HK-2 (cell line): ENCODE results near the gene WWC1.
"Not testable (repeated sequence)": the region's sequence is repeated elsewhere in the genome, so short reads cannot be mapped to it uniquely, and the experiment has no call there.

Source experiments
- DNase-seq: peaks from one replicate; pipeline ENCODE4 v3.0.0-alpha.2; 2018; ENCODE audit not compliant: unreplicated experiment

The WWC1 gene

DNA sequence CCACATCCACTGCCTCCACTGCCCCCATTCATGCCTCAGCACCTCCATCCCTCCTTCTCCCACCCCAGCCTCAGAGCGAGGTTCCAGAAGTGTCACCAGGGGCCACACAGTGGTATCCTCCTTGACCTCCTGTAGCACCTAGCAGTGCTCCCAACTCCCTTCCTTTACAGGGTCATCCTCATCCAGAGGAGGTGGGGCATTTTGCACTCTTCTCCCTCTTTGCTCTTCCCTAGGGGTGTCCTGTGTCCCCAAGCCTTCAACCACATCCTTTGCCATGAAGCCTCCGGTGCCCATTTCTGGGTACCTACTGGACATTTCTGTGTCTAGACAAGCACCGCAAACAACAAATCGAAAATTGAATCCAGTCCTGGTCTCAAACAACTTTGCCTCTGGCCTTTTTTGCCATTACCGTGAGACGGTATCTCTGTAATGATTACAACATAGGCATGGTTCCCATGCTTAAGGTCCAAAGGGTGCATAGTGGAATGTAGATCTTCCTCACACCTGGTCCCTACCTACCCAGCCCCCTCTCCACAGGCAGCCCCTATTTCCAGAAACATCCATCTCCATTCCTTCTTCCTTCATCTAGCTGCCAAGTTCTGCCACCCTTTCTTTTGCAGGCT is 17.6 kb downstream of the WWC1 start:
- no peak for DNase-seq

DNA sequence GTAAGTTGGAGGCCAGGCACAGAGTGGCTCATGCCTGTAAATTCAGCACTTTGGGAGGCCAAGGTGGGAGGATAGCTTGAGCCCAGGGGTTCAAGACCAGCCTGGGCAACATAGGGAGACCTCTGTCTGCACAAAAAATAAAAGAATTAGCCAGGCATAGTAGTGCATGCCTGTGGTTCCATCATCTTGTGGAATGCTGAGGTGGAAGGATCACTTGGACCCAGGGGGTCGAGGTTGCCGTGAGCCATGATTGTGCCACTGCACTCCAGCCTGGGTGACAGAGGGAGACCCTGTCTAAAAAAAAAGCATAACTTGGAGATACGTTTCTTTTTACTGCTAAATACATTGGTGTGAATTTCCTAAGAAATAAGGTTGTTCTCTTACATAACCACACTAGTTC is 19.1 kb downstream of the WWC1 start:
- DNase-seq: not testable (repeated sequence)

GRCh38 chr5:168311061-168311566 is 19.7 kb downstream of the WWC1 start:
- DNase-seq: no peak

GRCh38 chr5:168312606-168313295 is 21.3 kb downstream of the WWC1 start:
- DNase-seq: peak; percentile 63

DNA sequence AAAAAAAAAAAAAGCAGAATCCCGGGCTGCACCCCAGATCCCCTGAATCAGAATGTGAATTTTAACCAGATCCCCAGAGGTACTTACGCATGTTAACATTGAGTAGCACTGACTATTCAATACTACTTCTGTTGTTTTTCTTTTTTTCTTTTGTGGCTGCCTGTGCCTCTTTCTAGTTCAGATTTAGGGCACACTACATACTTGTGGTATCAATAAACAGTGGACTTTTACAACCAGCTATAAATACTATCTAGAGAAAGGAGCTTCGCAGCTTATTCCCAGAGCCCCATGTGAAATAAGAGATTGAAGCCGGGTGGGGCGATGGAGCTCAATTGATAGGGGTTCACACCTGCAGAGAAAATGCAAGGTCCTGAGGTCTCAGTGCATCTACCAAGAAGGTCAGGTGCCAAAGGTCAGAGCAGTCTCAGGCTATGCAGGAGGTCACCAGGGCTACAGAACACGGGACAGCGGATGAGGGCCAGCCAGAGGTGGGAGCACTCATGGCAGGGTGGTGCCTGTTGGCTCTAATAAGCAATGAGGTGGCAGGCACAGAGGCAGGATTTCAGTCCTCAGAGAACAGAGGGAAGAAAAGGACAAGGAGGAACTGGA is 22.3 kb downstream of the WWC1 start:
- no peak for DNase-seq

- DNase-seq: peak; percentile 81
Observed at GRCh38 chr5:168314735-168315411, 23.4 kb downstream of the WWC1 start.

- no peak for DNase-seq
Observed at GRCh38 chr5:168315416-168316138, 24.1 kb downstream of the WWC1 start.

GRCh38 chr5:168316139-168316578 is 24.7 kb downstream of the WWC1 start:
- no peak for DNase-seq

DNA sequence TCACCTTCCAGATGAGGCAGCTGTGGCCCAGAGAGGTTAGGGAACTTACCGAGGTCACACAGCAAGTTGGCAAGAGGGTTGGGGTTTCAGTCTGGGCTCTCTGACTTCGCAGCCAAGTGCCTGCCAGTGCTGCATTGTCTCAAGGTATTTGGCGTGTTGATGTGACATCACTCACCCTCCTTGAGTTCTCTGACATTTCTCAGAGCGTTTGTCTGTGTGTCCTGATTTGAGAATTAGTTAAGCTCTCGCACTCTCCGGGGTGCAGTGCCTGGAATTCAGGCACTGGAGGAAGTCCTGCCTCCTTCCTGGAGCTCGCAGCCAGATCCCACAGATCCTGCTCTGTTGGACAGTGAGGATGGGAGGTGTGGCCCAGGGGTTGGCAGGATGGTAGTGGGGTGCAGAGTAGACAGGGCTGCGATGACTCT is 25.7 kb downstream of the WWC1 start:
- no peak for DNase-seq

DNA sequence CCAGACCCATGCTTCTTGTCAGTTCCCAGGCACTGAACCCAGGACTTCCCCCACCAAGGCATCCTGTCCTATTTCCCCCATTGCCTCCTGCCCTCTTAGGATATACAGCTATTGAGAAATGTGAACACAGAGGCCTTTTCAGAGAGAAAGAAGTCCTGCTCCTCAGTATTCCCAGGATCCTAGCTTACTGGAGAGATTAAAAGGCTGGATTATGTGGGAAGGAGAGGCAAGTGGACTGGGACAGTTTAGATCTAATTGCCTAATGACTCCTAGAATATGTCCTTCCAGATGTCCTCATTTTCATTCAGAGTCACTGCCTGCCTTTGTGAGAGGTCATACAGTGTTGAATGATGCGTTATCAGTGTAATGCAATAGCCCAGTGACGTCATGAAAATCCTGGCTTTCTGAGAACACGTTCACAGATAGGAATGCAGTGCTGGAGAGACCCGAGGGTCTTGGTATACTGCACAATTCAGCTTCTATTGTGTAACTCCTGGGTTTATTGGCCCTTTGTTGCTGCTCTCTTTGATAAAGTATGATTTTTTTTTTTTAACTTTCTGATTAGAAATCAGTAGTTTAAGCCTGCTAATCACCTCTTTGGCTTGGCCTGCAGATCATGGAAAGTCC is 26.2 kb downstream of the WWC1 start:
- DNase-seq: no peak

DNA sequence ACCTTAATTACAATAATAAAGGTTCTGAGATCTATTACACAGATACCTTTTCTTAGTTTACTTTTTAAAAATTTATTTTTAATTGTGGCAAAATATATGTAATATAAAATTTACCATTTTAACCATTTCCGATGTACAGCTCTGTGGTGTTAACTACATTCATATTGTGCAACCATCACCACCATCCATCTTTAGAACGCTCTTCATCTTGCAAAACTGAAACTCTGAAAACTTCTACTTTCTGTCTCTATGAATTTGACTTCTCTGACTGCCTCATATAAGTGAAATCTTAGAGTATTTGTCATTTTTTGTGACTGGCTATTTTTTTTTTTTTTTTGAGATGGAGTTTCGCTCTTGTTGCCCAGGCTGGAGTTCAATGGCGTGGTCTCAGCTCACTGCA is 26.8 kb downstream of the WWC1 start:
- DNase-seq: no peak

DNA sequence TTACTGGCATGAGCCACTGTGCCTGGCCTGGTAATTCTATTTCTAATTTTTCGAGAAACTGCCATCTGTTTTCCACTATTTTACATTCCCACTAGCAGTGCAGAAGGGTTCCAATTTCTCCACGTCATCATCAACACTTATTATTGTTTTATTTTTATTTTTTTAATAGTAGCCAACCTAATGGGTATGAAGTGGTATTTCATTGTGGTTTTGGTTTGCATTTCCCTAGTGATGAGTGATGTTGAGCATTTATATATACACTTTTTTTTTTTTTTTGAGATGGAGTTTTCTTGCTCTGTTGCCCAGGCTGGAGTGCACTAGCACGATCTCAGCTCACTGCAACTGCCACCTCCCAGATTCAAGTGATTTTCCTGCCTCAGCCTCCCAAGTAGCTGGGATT is 28.3 kb downstream of the WWC1 start:
- DNase-seq: no peak

DNA sequence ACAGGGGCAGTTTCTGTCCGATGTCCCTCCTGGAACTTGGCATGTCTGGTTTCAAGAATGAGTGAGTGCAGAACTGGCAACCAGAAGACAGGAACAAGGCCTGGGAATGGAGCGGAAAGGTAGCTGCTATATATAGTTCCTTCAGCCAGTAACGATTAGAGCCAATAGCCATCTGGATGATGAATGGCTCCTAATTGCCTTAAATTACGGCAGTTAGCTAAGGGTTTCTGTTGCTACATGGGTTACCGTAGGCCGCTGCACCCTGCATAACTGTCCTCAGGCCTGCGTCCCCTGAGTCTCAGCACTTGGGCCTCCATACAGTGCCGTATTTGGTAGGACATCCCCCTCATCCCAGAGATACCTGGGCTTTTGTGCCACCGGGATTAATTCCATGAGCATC is 29.4 kb downstream of the WWC1 start:
- DNase-seq: no peak

- peak; percentile 42 for DNase-seq
Observed at GRCh38 chr5:168324859-168325630, 33.6 kb downstream of the WWC1 start.

- DNase-seq: no peak
Observed at GRCh38 chr5:168327019-168327421, 35.6 kb downstream of the WWC1 start.

GRCh38 chr5:168327451-168327850 is 36.0 kb downstream of the WWC1 start:
- no peak for DNase-seq

GRCh38 chr5:168327994-168328393 is 36.5 kb downstream of the WWC1 start:
- no peak for DNase-seq

DNA sequence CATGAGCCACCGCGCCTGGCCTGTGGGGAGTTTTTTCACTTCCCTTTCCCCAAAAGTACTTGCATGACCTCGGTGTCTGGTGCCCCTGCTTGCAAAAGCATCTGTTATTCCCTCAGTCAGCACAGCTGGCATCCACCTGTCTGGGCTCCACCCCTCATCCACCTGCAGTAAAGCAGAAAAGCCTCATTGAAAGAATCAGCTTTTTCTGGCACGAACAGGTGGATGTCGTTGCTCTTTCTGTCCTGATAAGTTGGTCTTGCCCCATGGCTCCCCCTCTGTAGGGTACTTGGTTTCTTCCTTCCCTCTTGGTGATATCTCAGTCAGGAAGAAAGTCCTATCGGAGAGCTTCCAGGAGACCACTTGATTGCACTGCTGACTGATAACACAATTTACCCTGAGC is 37.4 kb downstream of the WWC1 start:
- no peak for DNase-seq

DNA sequence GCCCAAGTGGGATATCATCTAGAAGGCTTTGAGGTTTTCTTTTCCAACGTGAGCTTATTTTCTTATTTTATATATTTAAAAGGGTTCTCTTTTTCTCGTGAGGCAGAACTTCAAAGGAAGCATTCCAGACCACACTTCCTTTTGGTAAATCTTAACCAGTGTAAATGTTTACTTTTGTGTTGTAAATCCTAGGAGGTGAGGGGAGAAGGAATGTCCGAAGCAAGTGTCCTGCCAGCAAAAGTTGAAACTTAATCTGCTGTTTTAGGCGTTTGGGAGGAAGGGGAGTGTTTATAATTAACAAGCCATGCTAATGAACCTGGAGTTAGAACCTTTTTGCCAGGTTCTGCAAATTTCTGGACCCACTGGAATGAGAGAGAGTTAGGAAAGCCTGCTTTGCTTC is 37.9 kb downstream of the WWC1 start:
- DNase-seq: no peak

DNA sequence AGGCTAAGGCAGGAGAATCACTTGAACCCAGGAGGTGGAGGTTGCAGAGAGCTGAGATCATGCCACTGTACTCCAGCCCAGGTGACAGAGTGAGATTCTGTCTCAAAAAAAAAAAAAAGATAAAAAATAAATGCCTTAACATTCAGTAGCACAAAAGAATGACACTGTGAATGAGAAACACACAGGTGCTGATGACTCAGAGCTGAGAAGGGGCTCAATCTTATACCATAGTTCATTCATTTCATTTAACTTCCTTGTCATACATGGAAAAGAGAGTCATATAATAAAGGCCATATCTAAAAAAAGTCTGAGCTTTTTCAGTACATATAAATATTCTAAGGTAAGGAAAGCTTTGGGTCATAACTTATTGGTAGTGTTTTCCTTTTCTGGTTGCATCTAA is 40.6 kb downstream of the WWC1 start:
- DNase-seq: no peak

GRCh38 chr5:168334280-168334679 is 42.8 kb downstream of the WWC1 start:
- DNase-seq: no peak
